K562 (cell line): ENCODE measurements around the gene CLTA. TPM values are rescaled to one million over a fixed set of nuclear protein-coding genes. Genes with fewer than 3 reads are reported as not detected.

Experiments
- ATAC-seq: fragments of 200-7000 bp; cut with Tn5 transposase; 3 replicates; pipeline ENCODE4 v1.9.1; 2020; ENCODE audit warnings: moderate library complexity
- BruUV-seq: library from RNA; stranded (reverse); fragments of 400-500 nt; replicated peaks from 2 replicates; lab custom pipeline; 2021; lab: Mats Ljungman, UMichigan
- CTCF ChIA-PET: fragments of 300-600 bp; formaldehyde crosslinking; extraction: SDS; loops from one replicate; lab custom pipeline; 2021; ENCODE audit warnings: low intra/inter-chr PET ratio; lab: Yijun Ruan, JAX
- POLR2A ChIA-PET: fragments of 300-600, 350-650 bp; sonication (Branson Sonifier 250); formaldehyde crosslinking; extraction: SDS; loops from one replicate; lab custom pipeline; 2021; ENCODE audit warnings: antibody characterized with exemption, inconsistent platforms; lab: Yijun Ruan, JAX
- DNase-seq, 4 experiments: peaks; one replicate each; pipeline versions ENCODE4 v3.0.0 to v3.0.0-alpha.2; 2011 to 2018; ENCODE audit warnings: low spot score in 3 of 4, mixed read lengths in 3 of 4; ENCODE audit errors: extremely low read depth in 1 of 4
- FAIRE-seq: peaks from 2 replicates; lab custom pipeline; 2011; peaks lifted over from hg19 to GRCh38; lab: Jason Lieb, UNC
- H2AFZ ChIP-seq: 2 replicates; pipeline ENCODE4 v1.6.0; 2011; ENCODE audit warnings: low read depth, low read length, control low read depth, inconsistent platforms
- H3K27ac ChIP-seq: fragments of 200-600 bp; 3 replicates; pipeline ENCODE4 v1.8.0; 2011; ENCODE audit warnings: low read depth, mild to moderate bottlenecking, control low read depth, inconsistent platforms, low read length, moderate library complexity, mixed read lengths; ENCODE audit errors: extremely low read depth
- H3K27me3 ChIP-seq, 2 experiments: fragments of 300-600 bp in 1 of 2; 2 replicates in 1 of 2; 3 replicates in 1 of 2; pipeline versions ENCODE4 v1.6.0 to v1.8.0; 2011; ENCODE audit warnings: inconsistent platforms in 2 of 2, low read length in 2 of 2, mild to moderate bottlenecking in 1 of 2, mixed read lengths in 1 of 2, moderate library complexity in 1 of 2; ENCODE audit not compliant: control insufficient read depth in 2 of 2, insufficient read depth in 2 of 2
- H3K36me3 ChIP-seq: fragments of 300-600 bp; 3 replicates; pipeline ENCODE4 v1.8.0; 2011; ENCODE audit warnings: mild to moderate bottlenecking, low read length, inconsistent platforms; ENCODE audit not compliant: control insufficient read depth, insufficient read depth
- H3K4me1 ChIP-seq, 2 experiments: fragments of 200-600 bp in 1 of 2; replicated peaks in 1 of 2; 2 replicates in 1 of 2; 3 replicates in 1 of 2; pipeline versions ENCODE4 v1.5.1 to v1.8.0; 2011; ENCODE audit warnings: inconsistent platforms in 2 of 2, low read length in 2 of 2, mild to moderate bottlenecking in 1 of 2, mixed read lengths in 1 of 2, moderate library complexity in 1 of 2; ENCODE audit not compliant: control insufficient read depth in 2 of 2, insufficient read depth in 2 of 2
- H3K4me2 ChIP-seq: 2 replicates; pipeline ENCODE4 v1.6.1; 2011; ENCODE audit warnings: low read length, control low read depth, inconsistent platforms, mixed read lengths; ENCODE audit not compliant: insufficient read depth
- H3K4me3 ChIP-seq: fragments of 200-600 bp; sonication (generic), shearing (Covaris generic); 2 replicates; pipeline ENCODE4 v1.5.1; 2016; ENCODE audit warnings: control low read depth, inconsistent platforms
- H3K79me2 ChIP-seq: fragments of 200-600 bp; 3 replicates; pipeline ENCODE4 v1.8.0; 2011; ENCODE audit warnings: low read length, inconsistent platforms; ENCODE audit not compliant: control insufficient read depth, insufficient read depth
- H3K9ac ChIP-seq, 2 experiments: 2 replicates each; pipeline versions ENCODE4 v1.6.0 to v1.6.1; 2011; ENCODE audit warnings: low read depth in 2 of 2, low read length in 2 of 2, control low read depth in 1 of 2, inconsistent platforms in 1 of 2, mild to moderate bottlenecking in 1 of 2, mixed read lengths in 1 of 2; ENCODE audit not compliant: insufficient read depth in 1 of 2
- H3K9me1 ChIP-seq: one replicate; pipeline ENCODE4 v1.6.0; 2011; ENCODE audit warnings: inconsistent platforms, mild to moderate bottlenecking, low read length, moderate library complexity; ENCODE audit not compliant: control insufficient read depth, insufficient read depth
- H3K9me3 ChIP-seq: replicated peaks from 2 replicates; pipeline ENCODE4 v1.5.1; 2011; ENCODE audit warnings: low read depth, low read length, inconsistent platforms; ENCODE audit not compliant: control insufficient read depth, insufficient read depth
- H4K20me1 ChIP-seq: replicated peaks from 2 replicates; pipeline ENCODE4 v1.6.1; 2011; ENCODE audit warnings: low read length, inconsistent platforms, mixed read lengths; ENCODE audit not compliant: control insufficient read depth, insufficient read depth
- ADNP ChIP-seq: fragments of 200-800 bp; sonication (Bioruptor generic); IDR thresholded peaks from 2 replicates; pipeline ENCODE4 v1.6.1; 2016; ENCODE audit warnings: missing genetic modification characterization, missing compliant biosample characterization
- DLX4 ChIP-seq: fragments of 250-450 bp; sonication (Bioruptor Pico); IDR thresholded peaks from 2 replicates; pipeline ENCODE4 v1.6.1; 2021; ENCODE audit warnings: mild to moderate bottlenecking
- FOXK2 ChIP-seq, 2 experiments: fragments of 450-650 bp; IDR thresholded peaks in 1 of 2; conservative IDR thresholded peaks in 1 of 2; 2 replicates each; pipeline ENCODE4 v1.6.1; 2016; ENCODE audit warnings: low read depth in 2 of 2, mild to moderate bottlenecking in 1 of 2
- HMBOX1 ChIP-seq: sonication (generic); IDR thresholded peaks from 2 replicates; pipeline ENCODE4 v1.6.1; 2016
- HMGN3 ChIP-seq: IDR thresholded peaks from 2 replicates; pipeline ENCODE4 v1.6.1; 2011; ENCODE audit warnings: borderline replicate concordance, low read depth, mild to moderate bottlenecking, mixed read lengths, low read length; ENCODE audit not compliant: insufficient read length; ENCODE audit errors: extremely low read depth
- SRSF9 ChIP-seq: fragments of 200-400 bp; formaldehyde crosslinking; IDR thresholded peaks from 2 replicates; pipeline ENCODE4 v1.6.1; 2017; ENCODE audit warnings: low read depth, low read length, borderline replicate concordance
- ZNF551 ChIP-seq: fragments of 250-450 bp; sonication (Bioruptor Pico); IDR thresholded peaks from 2 replicates; pipeline ENCODE4 v1.5.0; 2021; ENCODE audit warnings: mild to moderate bottlenecking, moderate library complexity
- WGBS: fragments of 100-300 bp; shearing (Covaris generic); methylation state at CpG from one replicate; pipeline ENCODE4 v1.1.6; 2016; ENCODE audit warnings: low coverage, mixed read lengths; ENCODE audit not compliant: insufficient coverage; ENCODE audit errors: missing lambda C conversion rate; 5-methylcytosine and 5-hydroxymethylcytosine counted together
- in situ Hi-C: fragments of 300-500 bp; cut with MboI; formaldehyde crosslinking; loops from 4 replicates; pipeline ENCODE4 v1.15.0; 2018; ENCODE audit warnings: inconsistent platforms, mixed read lengths
- intact Hi-C: fragments of 100-400 bp; cut with micrococcal nuclease; formaldehyde crosslinking; loops from 2 replicates; pipeline ENCODE4 v1.14.2; 2022
- polyA plus RNA-seq, 8 experiments: library from polyadenylated mRNA; depleted of rRNA in 4 of 8; stranded (reverse) in 5 of 8; unstranded in 3 of 8; fragments of >200 nt; fragmentation: Nextera tagmentation in 2 of 8; fragmentation: Illumina TruSeq in 1 of 8; extraction: Ambion mirVana in 2 of 8; extraction: Trizol in 1 of 8; gene quantifications; 2 replicates each; pipeline versions ENCODE4 v1.2.1 to v1.2.3, GENCODE V29; 2011 to 2014; ENCODE audit warnings: inconsistent platforms in 1 of 8, missing spikeins in 1 of 8
- total RNA-seq, 7 experiments: library from RNA; depleted of rRNA in 6 of 7; stranded (reverse); fragments of >200 nt in 6 of 7; fragmentation: Illumina TruSeq in 2 of 7; extraction: Trizol in 2 of 7; gene quantifications; 2 replicates each; pipeline versions ENCODE4 v1.2.1 to v1.2.3, GENCODE V29; 2011 to 2021; ENCODE audit warnings: low replicate concordance in 1 of 7

The CLTA gene
- total and polyA plus RNA-seq, 9 of the 15 experiments (the other 6 are each of a cell fraction or from before 2014, with no cell fraction given) = 37.8 to 219 (median 144) TPM

- Histone ChIP-seq H3K36me3 (no peaks in the 10 kb centered on the region), H3K79me2 (no peaks in the 10 kb centered on the region), H2AFZ (no peak overlapping the region), H3K4me3 (no peak overlapping the region), H3K9me3 (no peaks in the 10 kb centered on the region), H3K9ac (no peak overlapping the region), H3K4me1 (peaks cover 3% of the 10 kb centered on the region in 2 experiments; a peak in 3 of 5 replicates), H3K9me1 (no peaks in the 10 kb centered on the region), H3K27ac (no peak overlapping the region), H3K27me3 (peaks cover 0 to 15% of the 10 kb centered on the region in 2 experiments; a peak in 2 of 5 replicates), H4K20me1 (no peaks in the 10 kb centered on the region), H3K4me2 (no peak overlapping the region)
- intact Hi-C loops = no loop called here
- POLR2A ChIA-PET = interaction anchor here (0.6 to 3.2 kb wide), 2 partner anchors 9 to 17 kb away, joined by 4 to 13 read pairs; partner anchors contain the start of gene CLTA
- DNase-seq = no peak
- no peak for ATAC-seq
- BruUV-seq = no TSS peak
- in situ Hi-C loops = no loop called here
- FAIRE-seq = no peak
- 49% methylated on average over 2 of the region's 2 CpGs for WGBS
- CTCF ChIA-PET = no interaction called here
- TF ChIP-seq HMGN3 = no peak
Observed at GRCh38 chr9:36173861-36174260, 16.9 kb upstream of the CLTA start.

GRCh38 chr9:36174271-36174670 is 16.4 kb upstream of the CLTA start:
- H3K79me2 ChIP-seq = no peaks in the 10 kb centered on the region
- in situ Hi-C loops (no loop called here), intact Hi-C loops (no loop called here)
- no TSS peak for BruUV-seq
- 65% methylated on average over 7 of the region's 7 CpGs for WGBS
- ChIA-PET POLR2A (interaction anchor here (1.1 to 3.2 kb wide), 2 partner anchors 8 to 16 kb away, joined by 3 to 13 read pairs; partner anchors contain the start of gene CLTA), CTCF (no interaction called here)
- H3K27ac ChIP-seq = no peak overlapping the region
- no peak overlapping the region for H3K9ac ChIP-seq
- H3K4me1 ChIP-seq = no peaks in the 10 kb centered on the region; a peak in 2 of 5 replicates
- no peak overlapping the region for H2AFZ ChIP-seq
- H3K4me3 ChIP-seq = no peak overlapping the region
- no peak overlapping the region for H3K4me2 ChIP-seq
- H3K9me1 ChIP-seq = no peaks in the 10 kb centered on the region
- H3K9me3 ChIP-seq = no peaks in the 10 kb centered on the region
- no peaks in the 10 kb centered on the region for H3K36me3 ChIP-seq
- FAIRE-seq = no peak
- H3K27me3 ChIP-seq = peaks cover 0 to 15% of the 10 kb centered on the region in 2 experiments; a peak in 2 of 5 replicates
- no peak for ATAC-seq
- no peak for TF ChIP-seq ADNP (tag)
- no peak for TF ChIP-seq HMBOX1
- TF ChIP-seq DLX4 = no peak
- TF ChIP-seq SRSF9 = no peak
- no peak for TF ChIP-seq ZNF551 (CRISPR knock-in tag)
- no peak for TF ChIP-seq FOXK2 (conservative IDR thresholded peaks at IDR 0.05 in 1 of 2, IDR thresholded peaks at IDR 0.05 in 1 of 2; ENCODE audit: low read depth in 2 of 2)
- DNase-seq = no peak
- H4K20me1 ChIP-seq = no peaks in the 10 kb centered on the region
